Measurements from ENCODE around the gene RIPPLY1.

Gene RIPPLY1, protein sequence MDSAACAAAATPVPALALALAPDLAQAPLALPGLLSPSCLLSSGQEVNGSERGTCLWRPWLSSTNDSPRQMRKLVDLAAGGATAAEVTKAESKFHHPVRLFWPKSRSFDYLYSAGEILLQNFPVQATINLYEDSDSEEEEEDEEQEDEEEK

DNA sequence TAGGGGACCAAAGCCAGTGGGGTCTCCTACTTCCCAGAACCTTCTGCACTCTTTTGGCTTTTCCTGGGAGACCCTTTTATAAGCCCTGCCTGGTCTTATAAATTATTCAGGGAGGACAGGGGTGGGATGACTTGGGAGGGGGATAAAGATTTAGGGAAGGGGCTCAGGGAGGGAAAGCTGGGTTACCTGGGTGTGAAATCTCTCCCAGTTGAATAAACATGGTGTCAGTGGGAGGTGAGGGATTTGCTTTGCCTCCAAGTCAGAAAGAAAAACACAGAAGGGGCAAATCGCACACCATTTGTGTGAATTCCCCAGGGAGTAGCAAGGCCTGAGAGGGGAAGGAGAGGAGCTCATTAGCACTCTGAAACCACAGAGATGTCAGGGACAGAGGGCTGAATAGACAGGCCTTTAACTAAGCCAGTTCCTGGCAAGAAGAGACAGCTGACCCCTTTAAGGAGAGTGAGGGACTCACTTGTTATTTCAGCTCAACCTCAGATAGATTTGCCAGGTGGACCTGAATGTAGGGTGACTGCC, at the start of gene RIPPLY1:
TSS of gene RIPPLY1 (minus strand) at position 51 of the 534 bp plus-strand sequence. CDS start 54 bp downstream, outside the sequence.
- H2AFZ ChIP-seq (ENCODE audit: low read length), result no peak within 1 kb of the TSS
- H3K4me1 ChIP-seq (ENCODE audit: insufficient read depth, low read length, poor library complexity, severe bottlenecking), result peaks cover 9% of the 10 kb centered on the region
- no peaks in the 10 kb centered on the region for H3K27me3 ChIP-seq (ENCODE audit: insufficient read depth, low read length, poor library complexity, severe bottlenecking)
- no peaks in the 10 kb centered on the region for H3K9me2 ChIP-seq (replicated peaks; ENCODE audit: low read depth, low read length)
- H3K79me2 ChIP-seq (ENCODE audit: insufficient read depth, low read length), result no peaks in the 10 kb centered on the region
- H3K9ac ChIP-seq (ENCODE audit: low read depth, low read length, poor library complexity, severe bottlenecking), result no peak within 1 kb of the TSS
- H3F3A ChIP-seq (ENCODE audit: low read depth), result no peaks in the 10 kb centered on the region
- no peak for TF ChIP-seq CTCF (conservative IDR thresholded peaks at IDR 0.05; ENCODE audit: low read length)
- TF ChIP-seq EZH2phosphoT487 (IDR thresholded peaks at IDR 0.05; ENCODE audit: borderline replicate concordance), result no peak
- H3K4me2 ChIP-seq (ENCODE audit: low read depth, low read length, poor library complexity, severe bottlenecking), result no peak within 1 kb of the TSS
- H3K36me3 ChIP-seq (ENCODE audit: insufficient read depth, low read length), result no peaks in the 10 kb centered on the region
- H3K4me3 ChIP-seq (ENCODE audit: low read length, poor library complexity, severe bottlenecking), result no peak within 1 kb of the TSS
- H3K9me3 ChIP-seq (ENCODE audit: insufficient read depth, low read depth, low read length), result no peaks in the 10 kb centered on the region
- H4K20me1 ChIP-seq (ENCODE audit: insufficient read depth, low read length, poor library complexity, severe bottlenecking), result no peaks in the 10 kb centered on the region

GRCh38 chrX:106952538-106952937, 49.4 kb upstream of the RIPPLY1 start:
- no peaks in the 10 kb centered on the region for H3K36me3 ChIP-seq (ENCODE audit: insufficient read depth, low read length)
- no peaks in the 10 kb centered on the region for H3K27me3 ChIP-seq (ENCODE audit: insufficient read depth, low read length, poor library complexity, severe bottlenecking)
- H3K79me2 ChIP-seq (ENCODE audit: insufficient read depth, low read length), result no peaks in the 10 kb centered on the region
- H2AFZ ChIP-seq (ENCODE audit: low read length), result no peak overlapping the region
- no peak overlapping the region for H3K9ac ChIP-seq (ENCODE audit: low read depth, low read length, poor library complexity, severe bottlenecking)
- H3K4me2 ChIP-seq (ENCODE audit: low read depth, low read length, poor library complexity, severe bottlenecking), result no peak overlapping the region
- H3K9me3 ChIP-seq (ENCODE audit: insufficient read depth, low read depth, low read length), result no peaks in the 10 kb centered on the region
- no peaks in the 10 kb centered on the region for H3F3A ChIP-seq (ENCODE audit: low read depth)
- H3K4me3 ChIP-seq (ENCODE audit: low read length, poor library complexity, severe bottlenecking), result no peak overlapping the region
- no peaks in the 10 kb centered on the region for H4K20me1 ChIP-seq (ENCODE audit: insufficient read depth, low read length, poor library complexity, severe bottlenecking)
- no peaks in the 10 kb centered on the region for H3K9me2 ChIP-seq (replicated peaks; ENCODE audit: low read depth, low read length)
- no peak for TF ChIP-seq CTCF (conservative IDR thresholded peaks at IDR 0.05; ENCODE audit: low read length)
- no peak for TF ChIP-seq EZH2phosphoT487 (IDR thresholded peaks at IDR 0.05; ENCODE audit: borderline replicate concordance)
- H3K4me1 ChIP-seq (ENCODE audit: insufficient read depth, low read length, poor library complexity, severe bottlenecking), result no peaks in the 10 kb centered on the region

GRCh38 chrX:106952089-106952488, 48.9 kb upstream of the RIPPLY1 start:
- Histone ChIP-seq H3K79me2 (ENCODE audit: insufficient read depth, low read length) (no peaks in the 10 kb centered on the region), H3F3A (ENCODE audit: low read depth) (no peaks in the 10 kb centered on the region)

More at GRCh38 chrX:106952089-106952488, 48.9 kb upstream of the RIPPLY1 start:
- Histone ChIP-seq H3K9ac (ENCODE audit: low read depth, low read length, poor library complexity, severe bottlenecking) (no peak overlapping the region), H3K4me2 (ENCODE audit: low read depth, low read length, poor library complexity, severe bottlenecking) (no peak overlapping the region), H4K20me1 (ENCODE audit: insufficient read depth, low read length, poor library complexity, severe bottlenecking) (no peaks in the 10 kb centered on the region), H3K4me1 (ENCODE audit: insufficient read depth, low read length, poor library complexity, severe bottlenecking) (no peaks in the 10 kb centered on the region), H3K4me3 (ENCODE audit: low read length, poor library complexity, severe bottlenecking) (no peak overlapping the region), H3K36me3 (ENCODE audit: insufficient read depth, low read length) (no peaks in the 10 kb centered on the region), H3K9me3 (ENCODE audit: insufficient read depth, low read depth, low read length) (no peaks in the 10 kb centered on the region), H3K9me2 (replicated peaks; ENCODE audit: low read depth, low read length) (no peaks in the 10 kb centered on the region), H2AFZ (ENCODE audit: low read length) (no peak overlapping the region), H3K27me3 (ENCODE audit: insufficient read depth, low read length, poor library complexity, severe bottlenecking) (no peaks in the 10 kb centered on the region)
- TF ChIP-seq CTCF (conservative IDR thresholded peaks at IDR 0.05; ENCODE audit: low read length), result no peak
- no peak for TF ChIP-seq EZH2phosphoT487 (IDR thresholded peaks at IDR 0.05; ENCODE audit: borderline replicate concordance)
